NCI-H1930 (cell line): Measurements from ENCODE around the gene TMEM130.

Experiments used
- DNase-seq, 2 experiments: peaks; one replicate each; lab custom pipeline; 2025; lab: John Stamatoyannopoulos, UW

TMEM130 gene

GRCh38 chr7:98807068-98808048 lies 62.5 kb downstream of the TMEM130 start:
- no peak for DNase-seq

GRCh38 chr7:98805956-98806838 lies 63.6 kb downstream of the TMEM130 start:
- no peak for DNase-seq

- DNase-seq: no peak
These were observed 67.1 kb downstream of the TMEM130 start for GRCh38 chr7:98802781-98803110.

GRCh38 chr7:98802088-98802780 lies 67.6 kb downstream of the TMEM130 start:
- DNase-seq: no peak

- DNase-seq: no peak
These were observed 68.8 kb downstream of the TMEM130 start for GRCh38 chr7:98800996-98801395.

- no peak for DNase-seq
These were observed 72.7 kb downstream of the TMEM130 start for GRCh38 chr7:98797150-98797549.
